HG03159 (cell line): Measurements from ENCODE around the gene PRR14.

ENCODE experiments used
- ATAC-seq: cut with Tn5 transposase; IDR thresholded peaks from one replicate; pipeline ENCODE4 v1.9.1; 2021; ENCODE audit warnings: mild to moderate bottlenecking, moderate library complexity; ENCODE audit not compliant: unreplicated experiment

PRR14 gene

DNA sequence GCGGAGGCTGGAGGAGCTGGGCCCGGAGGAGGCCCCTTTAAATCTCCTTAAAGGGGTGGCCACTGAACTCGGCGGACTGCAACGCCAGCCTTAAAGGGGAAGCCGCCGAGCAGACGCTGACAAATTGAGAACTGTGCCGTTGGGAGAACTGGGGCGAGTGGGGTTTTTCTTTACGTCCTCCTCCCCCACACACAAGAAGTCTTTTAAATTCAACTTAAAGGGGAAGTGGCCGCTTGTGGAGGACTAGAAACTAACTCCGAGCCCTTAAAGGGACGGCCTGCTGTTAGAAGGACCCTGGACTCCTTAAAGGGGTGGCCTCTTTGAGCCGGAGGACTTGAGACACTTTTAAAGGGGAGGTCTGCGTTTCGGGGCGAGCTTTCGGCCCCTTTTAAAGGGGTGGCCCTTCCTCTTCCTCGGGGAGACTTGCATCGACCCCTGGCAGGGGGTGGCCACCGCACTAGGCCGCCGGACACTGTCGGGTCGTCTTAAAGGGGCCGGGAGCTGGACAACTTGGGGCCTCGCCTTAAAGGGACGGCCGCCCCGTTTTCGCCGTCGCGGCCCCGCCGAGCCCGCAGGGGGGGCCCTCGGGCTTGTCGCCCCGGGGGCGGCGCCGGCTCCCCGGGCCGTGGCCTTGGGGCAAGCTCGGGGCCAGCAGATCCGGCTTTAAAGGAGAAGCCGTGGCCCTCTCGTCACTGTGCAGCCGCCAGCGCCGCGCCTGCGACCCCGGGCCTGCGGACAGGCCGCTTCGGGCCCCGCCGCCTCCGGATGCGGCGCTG is 8.2 kb downstream of the PRR14 start:
- peak; percentile 51 for ATAC-seq

DNA sequence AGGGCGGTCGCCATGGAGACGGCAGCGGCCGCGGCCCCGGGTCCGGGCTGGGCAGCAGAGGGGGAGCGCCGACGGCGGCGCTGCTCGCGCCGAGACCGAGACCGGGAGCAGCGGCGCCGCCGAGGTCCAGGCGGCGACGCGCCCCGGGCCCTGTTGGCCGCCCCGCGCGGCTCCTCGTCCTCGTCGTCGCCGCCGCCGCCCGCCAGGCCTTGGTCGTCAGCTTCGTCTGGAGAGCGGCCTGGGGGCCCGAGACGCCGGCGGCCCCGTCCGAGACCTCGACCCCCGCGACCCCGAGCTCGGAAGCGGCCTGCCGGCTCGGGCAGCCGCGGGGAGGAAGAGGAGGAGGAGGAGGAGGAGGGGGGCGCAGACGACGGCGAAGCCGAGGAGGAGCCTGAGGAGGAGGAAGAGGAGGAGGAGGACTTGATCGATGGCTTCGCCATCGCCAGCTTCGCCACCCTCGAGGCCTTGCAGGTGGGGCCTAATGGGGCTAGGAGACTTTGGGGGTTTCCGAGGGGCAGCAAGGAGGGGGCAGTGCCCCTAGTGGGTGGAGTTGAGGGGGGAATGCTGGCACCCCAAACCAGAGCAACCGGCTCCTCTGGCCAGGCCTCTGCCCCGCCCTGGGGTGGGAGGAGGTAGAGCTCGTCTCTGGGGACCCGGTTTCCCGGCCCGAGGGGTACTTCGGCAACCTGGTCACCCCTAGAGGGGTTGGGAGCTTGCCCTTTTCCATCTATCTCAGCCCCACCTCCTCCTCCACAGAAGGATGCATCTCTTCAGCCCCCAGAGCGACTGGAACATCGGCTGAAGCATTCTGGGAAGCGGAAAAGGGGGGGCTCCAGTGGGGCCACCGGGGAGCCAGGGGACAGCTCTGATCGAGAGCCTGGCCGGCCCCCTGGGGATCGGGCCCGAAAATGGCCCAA is 9.0 kb downstream of the PRR14 start:
- ATAC-seq = no peak

DNA sequence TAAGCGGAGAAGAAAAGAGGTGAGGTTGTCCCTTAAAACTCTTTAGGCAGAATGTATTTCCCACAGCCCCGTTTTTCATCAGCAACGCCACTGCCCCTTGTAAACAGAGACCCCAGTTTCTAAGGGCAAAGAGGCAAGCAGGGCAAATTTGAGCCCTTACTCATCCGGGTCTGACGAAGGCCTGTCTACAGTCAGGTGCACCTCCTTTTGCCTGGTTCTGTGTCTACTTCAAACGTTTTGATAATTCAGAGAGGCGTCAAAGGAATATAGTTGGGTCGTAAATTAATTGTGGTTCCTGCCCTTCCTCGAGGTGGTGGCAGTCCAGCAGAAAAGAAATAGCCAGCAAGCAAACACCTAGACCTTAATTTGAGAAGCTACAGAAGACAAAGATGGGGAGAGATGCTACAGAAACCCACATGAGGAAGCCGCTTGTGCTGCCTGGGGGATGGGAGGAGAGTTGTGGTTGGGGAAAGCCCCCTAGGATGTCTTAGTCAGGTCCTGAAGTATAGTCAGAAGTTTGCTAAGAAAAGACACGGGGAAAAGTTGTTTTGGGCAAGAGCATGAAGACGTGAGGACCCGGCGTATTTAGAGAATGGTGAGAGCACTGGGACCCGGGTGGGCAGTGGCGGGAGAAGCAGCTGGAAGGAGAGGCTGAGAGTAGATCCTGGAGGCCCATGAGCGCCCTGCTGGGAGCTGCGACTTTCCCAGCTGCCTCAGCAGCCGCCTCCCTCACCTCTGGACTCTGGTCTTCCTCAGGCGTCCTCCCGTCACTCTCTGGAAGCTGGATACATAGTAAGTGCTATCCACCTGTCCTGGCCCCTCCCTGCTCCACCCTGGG is 9.9 kb downstream of the PRR14 start:
- ATAC-seq = no peak

DNA sequence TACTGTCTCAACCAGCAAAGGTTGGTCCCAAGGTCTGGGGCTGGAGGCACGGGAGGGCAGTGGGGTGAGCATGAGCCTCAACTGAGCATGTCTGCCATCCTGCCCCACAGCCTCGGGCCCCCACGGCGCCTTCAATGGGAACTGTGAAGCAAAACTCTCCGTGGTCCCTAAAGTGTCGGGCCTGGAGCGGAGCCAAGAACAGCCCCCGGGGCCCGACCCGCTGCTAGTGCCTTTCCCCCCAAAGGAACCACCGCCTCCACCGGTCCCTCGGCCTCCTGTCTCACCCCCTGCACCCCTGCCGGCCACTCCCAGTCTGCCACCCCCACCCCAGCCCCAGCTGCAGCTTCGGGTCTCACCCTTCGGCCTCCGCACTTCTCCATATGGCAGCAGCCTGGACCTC is 11.7 kb downstream of the PRR14 start:
- ATAC-seq = no peak

DNA sequence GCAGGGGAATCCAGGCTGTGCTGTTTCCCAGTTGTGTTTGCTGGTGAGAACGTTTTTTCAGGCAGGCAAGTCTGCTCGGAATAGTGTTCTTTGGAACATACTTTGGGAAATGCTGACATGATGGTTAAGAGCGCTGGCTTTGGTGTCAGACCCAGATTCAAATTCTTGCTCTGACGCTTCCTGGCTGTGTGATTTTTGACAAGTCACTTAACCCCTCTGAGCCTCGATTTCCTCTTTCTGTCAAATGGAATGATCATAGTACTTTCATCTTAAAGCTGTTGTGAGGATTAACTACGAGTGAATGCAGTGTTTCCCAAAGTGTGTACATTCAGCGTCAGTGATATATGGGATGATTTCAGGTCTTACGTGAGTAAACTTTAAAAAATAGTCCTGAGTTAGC is 12.3 kb downstream of the PRR14 start:
- no peak for ATAC-seq

DNA sequence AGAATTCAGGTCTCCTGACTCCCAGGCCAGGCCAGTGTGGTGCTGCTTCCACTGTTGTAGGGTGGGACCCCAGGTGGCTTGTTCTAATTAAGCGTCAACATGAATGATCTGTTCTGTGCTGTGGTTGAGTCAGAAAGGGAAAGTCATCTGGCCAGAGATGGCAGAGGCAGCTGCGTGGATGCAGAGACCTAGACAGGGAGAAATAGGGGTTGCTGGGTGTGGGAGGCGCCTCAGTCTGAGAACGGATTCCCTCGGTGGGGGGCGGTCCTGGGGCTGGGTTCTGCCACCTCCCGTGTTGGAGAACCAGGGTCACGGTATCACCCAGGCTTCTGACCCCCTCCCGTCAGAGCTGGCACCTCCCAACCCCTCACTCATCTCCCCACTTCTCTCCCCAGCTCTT is 13.1 kb downstream of the PRR14 start:
- no peak for ATAC-seq

DNA sequence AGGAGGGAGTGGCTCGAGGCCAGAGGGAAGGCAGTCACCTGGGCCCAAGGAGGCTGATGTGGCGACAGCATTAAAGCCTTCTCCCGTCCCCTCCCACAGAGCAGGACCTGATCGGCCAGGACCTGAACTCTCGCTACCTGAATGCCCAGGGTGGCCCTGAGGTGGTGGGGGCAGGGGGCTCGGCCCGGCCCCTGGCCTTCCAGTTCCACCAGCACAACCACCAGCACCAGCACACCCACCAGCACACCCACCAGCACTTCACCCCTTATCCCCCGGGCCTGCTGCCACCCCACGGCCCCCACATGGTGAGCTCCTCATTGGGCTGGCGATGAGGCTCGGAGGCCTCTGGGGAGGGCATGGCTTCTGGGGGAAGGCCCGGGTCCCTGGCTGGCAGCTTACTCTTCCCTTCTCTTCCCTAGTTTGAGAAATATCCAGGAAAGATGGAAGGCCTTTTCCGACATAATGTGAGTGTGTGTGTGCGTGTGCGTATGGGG is 13.9 kb downstream of the PRR14 start:
- ATAC-seq = no peak

DNA sequence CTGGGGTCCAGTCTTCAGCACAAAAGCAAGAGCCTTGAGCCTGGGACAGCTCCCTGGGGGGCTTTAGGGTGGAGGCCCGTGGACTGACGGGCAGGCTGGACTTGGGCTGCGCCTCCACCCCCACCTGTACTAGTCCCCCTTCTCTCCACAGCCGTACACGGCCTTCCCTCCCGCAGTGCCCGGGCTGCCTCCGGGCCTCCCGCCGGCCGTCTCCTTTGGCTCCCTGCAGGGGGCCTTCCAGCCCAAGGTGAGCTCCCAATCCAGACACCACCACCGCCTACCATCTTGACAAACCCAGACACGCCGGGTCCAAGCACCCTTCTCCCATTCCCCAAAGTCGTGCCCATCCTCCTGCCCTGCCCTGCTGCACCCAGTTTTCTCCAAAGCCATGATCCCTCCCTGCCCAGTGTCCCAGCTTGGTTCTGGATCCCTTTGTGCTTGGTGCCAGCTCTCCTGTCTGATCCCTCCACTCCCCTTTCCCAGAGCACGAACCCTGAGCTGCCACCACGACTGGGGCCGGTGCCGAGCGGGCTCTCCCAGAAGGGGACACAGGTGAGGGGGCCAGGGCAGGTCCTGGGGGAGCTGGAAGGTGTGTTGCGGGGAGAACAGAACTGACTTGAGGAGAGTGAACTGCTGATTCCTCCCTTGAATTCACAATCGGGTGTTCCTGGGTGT is 14.5 kb downstream of the PRR14 start:
- no peak for ATAC-seq

DNA sequence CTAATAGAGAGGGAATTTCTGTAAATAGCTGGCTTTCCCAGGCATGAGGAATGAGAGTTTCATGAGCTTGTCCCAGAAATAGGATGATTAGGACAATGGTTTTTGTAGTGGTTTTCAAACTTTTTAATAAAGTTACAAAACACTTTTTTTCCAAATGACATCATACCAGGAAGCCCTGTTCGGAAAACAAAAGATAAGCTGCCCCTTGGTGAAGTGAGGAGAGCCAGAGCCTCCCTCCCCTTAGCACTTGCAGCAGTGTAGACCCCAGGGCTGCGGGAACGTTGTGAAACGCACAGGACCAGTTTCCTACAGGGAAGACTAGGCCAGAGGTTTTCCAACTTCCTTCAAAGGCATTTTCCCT is 15.1 kb downstream of the PRR14 start:
- no peak for ATAC-seq

DNA sequence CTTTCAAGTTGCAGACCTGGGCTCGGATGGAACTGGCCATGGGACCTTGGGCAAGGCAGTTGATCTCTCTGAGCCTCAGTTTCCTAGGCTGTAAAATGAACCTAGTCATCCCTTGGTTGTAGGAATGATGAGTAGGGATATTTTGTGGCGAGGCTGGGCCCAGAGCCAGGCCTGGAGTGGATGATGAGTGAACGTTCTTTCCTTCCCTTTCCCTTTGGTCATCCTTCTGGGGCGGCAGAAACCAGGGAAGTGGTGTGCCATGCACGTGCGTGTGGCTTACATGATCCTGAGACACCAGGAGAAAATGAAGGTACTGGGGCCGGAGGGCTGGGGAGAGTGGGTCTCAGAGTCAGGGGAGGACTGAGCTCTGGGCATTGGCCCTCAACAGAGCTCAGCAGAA is 15.9 kb downstream of the PRR14 start:
- no peak for ATAC-seq

DNA sequence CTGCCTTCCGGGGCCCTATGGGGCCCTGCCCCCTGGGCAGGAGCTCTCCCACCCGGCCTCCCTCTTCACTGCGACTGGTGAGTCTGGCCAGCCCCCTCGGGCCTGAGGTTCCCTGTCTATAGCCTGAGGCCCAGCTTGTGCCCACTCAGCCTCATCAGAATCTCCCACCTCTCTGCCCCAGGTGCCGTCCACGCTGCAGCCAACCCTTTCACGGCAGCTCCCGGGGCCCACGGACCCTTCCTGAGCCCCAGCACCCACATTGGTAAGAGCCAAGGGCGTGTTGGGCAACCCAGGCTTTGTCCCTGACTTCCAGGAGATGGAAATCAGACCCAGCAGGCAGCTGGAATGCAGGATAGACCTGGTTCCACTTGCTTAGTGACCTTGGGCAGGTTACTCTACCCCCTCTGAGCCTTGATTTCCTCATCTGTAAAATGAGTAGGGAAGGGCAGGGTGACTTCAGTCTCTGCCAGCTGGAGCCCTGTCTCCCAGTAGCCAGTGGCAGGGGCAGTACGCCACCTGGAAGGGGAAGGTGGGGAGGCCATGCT is 16.7 kb downstream of the PRR14 start:
- ATAC-seq = no peak

DNA sequence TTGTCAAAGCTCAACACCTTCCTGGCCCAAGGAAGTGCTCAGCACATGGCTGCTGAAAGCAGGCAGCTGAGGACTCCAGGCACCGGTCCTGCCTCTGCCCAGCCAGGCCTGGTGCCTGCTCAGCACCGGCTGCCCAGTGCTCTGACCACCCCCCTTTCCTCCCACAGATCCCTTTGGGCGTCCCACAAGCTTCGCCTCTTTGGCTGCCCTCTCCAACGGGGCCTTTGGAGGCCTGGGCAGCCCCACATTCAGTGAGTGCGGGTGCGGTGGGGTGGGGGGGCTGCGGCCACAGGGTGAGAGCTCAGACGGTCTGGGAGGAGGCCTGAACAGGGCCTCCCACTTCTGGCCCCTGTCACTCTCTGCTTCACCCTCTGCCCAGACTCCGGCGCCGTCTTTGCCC is 17.6 kb downstream of the PRR14 start:
- ATAC-seq = no peak

DNA sequence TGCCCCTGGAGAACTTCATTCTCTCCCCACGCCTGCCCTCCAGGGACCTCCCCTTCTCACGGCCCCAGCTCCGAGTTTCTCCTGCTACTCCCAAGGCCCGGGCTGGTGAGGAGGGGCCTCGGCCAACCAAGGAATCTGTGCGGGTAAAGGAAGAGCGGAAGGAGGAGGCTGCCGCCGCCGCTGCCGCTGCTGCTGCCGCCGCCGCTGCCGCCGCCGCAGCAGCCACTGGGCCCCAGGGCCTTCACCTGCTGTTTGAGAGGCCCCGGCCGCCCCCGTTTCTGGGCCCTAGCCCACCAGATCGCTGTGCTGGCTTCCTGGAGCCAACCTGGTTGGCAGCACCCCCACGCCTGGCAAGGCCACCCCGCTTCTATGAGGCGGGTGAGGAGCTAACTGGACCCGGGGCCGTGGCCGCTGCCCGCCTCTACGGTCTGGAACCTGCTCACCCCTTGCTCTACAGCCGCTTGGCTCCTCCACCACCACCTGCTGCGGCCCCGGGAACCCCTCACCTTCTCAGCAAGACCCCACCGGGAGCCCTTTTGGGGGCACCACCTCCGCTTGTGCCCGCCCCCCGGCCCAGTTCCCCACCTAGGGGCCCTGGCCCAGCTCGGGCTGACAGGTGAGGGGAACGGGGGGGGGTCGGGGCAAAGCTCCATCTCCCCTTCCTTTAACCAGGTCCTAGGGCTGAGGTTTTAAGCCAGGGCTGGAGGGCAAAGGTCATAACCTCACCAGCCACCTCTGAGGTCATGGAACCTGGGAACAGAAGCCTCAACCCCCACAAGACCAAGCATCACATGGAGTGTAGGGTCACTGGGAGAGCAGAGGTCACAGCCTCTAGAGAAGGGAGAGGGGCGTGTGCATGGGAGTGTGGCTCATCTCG is 18.5 kb downstream of the PRR14 start:
- ATAC-seq = no peak

DNA sequence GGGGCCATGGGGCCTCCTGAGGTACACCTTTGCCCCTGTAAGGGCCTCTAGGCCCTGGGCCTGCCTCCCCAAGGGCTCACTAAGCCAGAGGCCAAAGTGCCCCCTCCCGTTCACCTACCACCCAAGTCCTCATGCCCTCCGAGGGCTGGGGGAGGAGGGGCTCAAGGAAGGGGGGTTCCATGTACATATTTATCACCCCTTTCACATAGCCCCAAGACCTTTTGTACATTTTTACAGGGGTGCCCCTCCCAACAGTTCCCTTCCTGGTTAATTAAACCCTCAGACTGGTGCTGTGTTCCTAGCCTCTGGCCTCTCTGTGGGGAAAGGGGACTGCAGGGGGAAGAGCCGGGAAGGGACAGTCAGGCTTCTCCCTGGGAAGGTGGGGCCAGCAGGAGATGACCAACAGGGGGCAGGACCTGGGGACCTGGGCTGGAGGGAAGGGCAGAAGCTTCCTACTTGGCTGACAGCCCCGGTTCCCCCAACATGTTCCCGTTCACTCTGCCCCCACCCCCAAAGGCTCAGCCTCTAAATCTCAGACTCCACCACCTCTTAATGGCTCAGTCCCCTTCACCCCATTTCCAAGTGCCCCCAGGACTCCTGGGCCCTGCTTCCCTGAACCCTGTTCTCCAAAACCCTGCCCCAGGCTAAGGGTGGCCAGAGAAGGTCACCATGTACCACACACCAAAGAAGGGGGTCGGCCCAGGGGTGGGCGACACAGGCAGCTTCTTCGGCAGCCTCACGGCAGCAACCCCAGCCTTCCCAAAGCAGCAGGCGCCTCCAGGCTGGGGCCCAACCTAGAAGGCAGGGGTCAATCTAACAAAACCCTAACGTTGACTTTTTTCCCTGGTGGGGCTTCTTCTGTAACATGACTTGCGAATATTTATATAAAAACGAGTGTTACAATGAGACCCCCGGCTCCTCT is 19.4 kb downstream of the PRR14 start:
- no peak for ATAC-seq

DNA sequence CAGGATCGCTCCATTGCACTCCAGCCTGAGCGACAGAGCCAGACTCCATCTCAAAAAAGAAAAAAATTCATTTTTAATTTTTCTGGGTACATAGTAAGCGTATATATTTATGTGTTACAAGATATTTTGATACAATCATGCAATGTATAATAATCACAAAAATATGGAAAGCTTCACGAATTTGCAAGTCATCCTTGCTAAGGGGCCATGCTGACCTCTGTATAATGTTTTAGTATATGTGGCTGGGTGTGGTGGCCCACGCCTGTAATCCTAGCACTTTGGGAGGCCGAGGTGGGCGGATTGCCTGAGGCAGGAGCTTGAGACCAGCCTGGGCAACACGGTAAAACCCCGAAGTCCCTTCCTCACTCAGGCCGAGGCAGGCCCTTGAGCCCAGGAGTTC is 24.4 kb downstream of the PRR14 start:
- no peak for ATAC-seq

DNA sequence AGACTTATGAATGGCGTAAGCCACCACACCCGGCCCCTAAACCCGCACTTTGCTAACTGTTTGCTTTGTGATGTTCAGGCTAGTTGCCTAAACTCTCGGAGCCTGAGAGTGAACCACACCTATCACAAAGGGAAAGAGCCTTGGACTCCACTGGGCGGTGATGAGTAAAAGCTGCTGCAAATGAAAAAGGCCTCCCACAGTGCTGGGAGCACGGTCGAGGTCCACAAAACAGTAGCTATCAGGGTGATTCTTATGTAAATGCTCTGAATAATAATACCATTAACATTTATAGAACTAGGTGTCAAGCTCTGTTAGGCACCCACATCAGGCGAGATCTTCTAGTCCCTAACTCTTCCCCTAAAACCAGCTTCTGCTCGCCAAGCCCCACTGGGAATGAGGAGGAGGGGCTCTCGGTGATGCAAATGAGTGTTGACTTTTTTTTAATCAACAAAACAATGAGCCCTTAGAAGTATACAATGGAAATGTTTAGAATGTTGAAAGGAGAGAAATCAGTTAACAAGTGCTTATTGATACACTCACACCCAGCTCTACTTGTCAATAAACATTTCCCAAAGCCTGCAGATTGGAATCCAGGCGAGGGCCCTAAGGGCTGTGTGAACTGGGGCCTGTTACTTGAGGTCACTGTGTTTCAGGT is 27.3 kb downstream of the PRR14 start:
- ATAC-seq = no peak

DNA sequence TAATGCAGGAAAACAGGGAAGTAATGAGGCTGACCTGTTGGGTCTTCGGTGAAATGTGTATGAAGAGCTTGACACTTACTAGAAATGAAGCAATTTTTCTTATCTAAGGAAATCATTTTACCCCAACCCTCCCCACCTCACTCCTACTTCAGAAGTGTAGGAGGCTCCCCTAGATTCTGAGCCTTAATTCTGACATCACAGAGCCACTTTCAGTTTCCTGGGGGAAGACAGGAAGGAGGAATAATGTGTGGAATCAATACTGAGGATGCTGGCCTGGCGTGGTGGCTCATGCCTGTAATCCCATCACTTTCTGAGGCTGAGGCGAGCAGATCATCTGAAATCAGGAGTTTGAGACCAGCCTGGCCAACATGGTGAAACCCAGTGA is 27.8 kb downstream of the PRR14 start:
- ATAC-seq = no peak

DNA sequence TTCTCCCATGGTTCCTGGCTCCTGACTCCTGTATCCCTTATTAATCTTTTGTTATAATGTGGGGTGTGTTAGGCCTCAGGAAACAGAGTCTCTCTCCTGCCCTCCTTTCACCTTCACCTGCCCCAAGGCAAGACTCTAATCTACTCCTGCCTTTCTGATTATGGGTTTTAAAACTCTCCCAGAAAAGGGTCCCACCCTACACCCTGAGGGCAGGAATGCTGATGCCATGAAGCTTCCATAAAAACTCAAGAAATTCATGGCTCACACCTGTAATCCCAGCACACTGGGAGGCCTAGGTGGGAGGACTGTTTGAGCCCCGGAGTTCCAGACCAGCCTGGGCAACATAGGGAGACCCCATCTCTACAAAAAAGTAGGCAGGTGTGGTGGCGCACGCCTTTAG is 29.6 kb downstream of the PRR14 start:
- no peak for ATAC-seq
